Calu3 (cell line): ENCODE measurements around the gene NCK2. TPM values are rescaled to one million over a fixed set of nuclear protein-coding genes. Genes with fewer than 3 reads are reported as not detected.

ENCODE experiments used
- BruUV-seq: library from RNA; stranded (reverse); fragments of 400-500 nt; replicated peaks from 2 replicates; lab custom pipeline; 2021; lab: Mats Ljungman, UMichigan
- CTCF ChIA-PET: fragments of 300-600 bp; sonication (Branson Sonifier 250); formaldehyde crosslinking; loops from one replicate; lab custom pipeline; 2022; ENCODE audit warnings: antibody characterized with exemption; lab: Charles Lee
- DNase-seq: peaks from one replicate; pipeline ENCODE4 v3.0.0; 2022
- H3K27ac Mint-ChIP-seq: one replicate; pipeline ENCODE4 v1.8.0; 2022; ENCODE audit warnings: mixed read lengths; ENCODE audit not compliant: unreplicated experiment
- H3K27me3 Mint-ChIP-seq: one replicate; pipeline ENCODE4 v1.8.0; 2022; ENCODE audit warnings: mixed read lengths; ENCODE audit not compliant: unreplicated experiment
- H3K36me3 Mint-ChIP-seq: one replicate; pipeline ENCODE4 v1.8.0; 2022; ENCODE audit warnings: mild to moderate bottlenecking, moderate library complexity, mixed read lengths; ENCODE audit not compliant: insufficient read depth, unreplicated experiment
- H3K4me1 Mint-ChIP-seq: one replicate; pipeline ENCODE4 v1.8.0; 2022; ENCODE audit warnings: mild to moderate bottlenecking, low read depth, mixed read lengths; ENCODE audit not compliant: unreplicated experiment
- H3K4me3 Mint-ChIP-seq: one replicate; pipeline ENCODE4 v1.8.0; 2022; ENCODE audit warnings: mild to moderate bottlenecking, low read depth, moderate library complexity, mixed read lengths; ENCODE audit not compliant: unreplicated experiment
- H3K9me3 Mint-ChIP-seq: one replicate; pipeline ENCODE4 v1.8.0; 2022; ENCODE audit warnings: low read depth, mixed read lengths; ENCODE audit not compliant: unreplicated experiment
- intact Hi-C: fragments of 100-400 bp; cut with micrococcal nuclease; formaldehyde crosslinking; loops from one replicate; pipeline ENCODE4 v1.10.0; 2022; ENCODE audit not compliant: unreplicated experiment
- total RNA-seq: library from RNA; stranded (reverse); gene quantifications from 2 replicates; pipeline ENCODE4 v1.2.3, GENCODE V29; 2022
- TF ChIP-seq, protein P1 (sequence below): fragments of 200-600 bp; IDR thresholded peaks from one replicate; pipeline ENCODE4 v1.8.0; 2022; ENCODE audit warnings: antibody characterized with exemption; ENCODE audit not compliant: unreplicated experiment

The NCK2 gene
- total RNA-seq, 1 experiment from 2014 or later = 88.6 TPM

DNA sequence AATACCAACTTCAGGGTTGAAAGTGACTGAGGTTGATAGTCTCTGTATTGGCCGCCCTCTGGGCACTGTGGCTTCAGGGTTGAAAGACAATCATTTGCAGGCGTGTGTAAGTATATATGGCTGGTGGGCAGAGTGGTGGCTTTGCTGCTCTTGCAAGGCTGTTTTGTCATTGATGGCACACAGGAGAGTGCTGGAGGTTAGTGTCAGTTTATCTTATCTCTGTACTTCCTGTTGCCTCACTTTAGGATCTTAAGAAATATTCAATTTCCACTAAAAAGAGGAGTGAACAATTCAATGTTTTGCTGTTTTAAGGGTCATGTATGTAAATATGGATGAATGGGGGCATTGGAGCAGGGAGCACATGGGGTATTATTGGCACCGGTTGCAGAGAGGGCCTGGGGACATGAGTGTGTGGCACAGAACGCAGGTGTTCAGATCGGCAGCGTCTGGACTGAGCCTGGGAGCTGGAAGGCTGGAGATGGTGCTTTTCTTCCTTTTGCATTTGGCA is 51.5 kb downstream of the NCK2 start:
- CTCF ChIA-PET = no interaction called here
- peaks cover 19% of the 10 kb centered on the region for H3K4me1 Mint-ChIP-seq
- DNase-seq = no peak
- intact Hi-C loops = no loop called here
- no peak overlapping the region for H3K4me3 Mint-ChIP-seq
- BruUV-seq = no TSS peak
- no peaks in the 10 kb centered on the region for H3K9me3 Mint-ChIP-seq
- no peak overlapping the region for H3K27ac Mint-ChIP-seq
- no peaks in the 10 kb centered on the region for H3K27me3 Mint-ChIP-seq
- peaks cover 11% of the 10 kb centered on the region for H3K36me3 Mint-ChIP-seq
- TF ChIP-seq, protein P1, sequence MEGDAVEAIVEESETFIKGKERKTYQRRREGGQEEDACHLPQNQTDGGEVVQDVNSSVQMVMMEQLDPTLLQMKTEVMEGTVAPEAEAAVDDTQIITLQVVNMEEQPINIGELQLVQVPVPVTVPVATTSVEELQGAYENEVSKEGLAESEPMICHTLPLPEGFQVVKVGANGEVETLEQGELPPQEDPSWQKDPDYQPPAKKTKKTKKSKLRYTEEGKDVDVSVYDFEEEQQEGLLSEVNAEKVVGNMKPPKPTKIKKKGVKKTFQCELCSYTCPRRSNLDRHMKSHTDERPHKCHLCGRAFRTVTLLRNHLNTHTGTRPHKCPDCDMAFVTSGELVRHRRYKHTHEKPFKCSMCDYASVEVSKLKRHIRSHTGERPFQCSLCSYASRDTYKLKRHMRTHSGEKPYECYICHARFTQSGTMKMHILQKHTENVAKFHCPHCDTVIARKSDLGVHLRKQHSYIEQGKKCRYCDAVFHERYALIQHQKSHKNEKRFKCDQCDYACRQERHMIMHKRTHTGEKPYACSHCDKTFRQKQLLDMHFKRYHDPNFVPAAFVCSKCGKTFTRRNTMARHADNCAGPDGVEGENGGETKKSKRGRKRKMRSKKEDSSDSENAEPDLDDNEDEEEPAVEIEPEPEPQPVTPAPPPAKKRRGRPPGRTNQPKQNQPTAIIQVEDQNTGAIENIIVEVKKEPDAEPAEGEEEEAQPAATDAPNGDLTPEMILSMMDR = no peak

DNA sequence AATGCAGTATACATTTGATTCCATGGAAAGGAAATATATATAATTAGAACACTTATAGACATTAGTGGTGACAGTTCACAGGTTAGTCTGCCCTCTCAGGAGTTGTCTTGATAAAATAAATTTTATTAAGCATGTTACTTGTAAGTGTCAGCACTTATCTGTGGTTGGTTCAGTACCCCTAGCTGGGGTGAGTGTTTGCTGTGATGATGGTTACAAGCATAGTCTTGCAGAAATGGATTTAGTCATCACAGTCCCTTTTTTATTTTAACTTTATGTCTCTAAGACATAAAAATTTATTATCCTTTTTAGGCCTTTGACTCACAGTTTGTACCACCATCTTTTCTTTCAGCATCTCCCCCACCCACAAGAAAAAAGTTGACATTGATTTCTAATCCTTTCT is 52.1 kb downstream of the NCK2 start:
- H3K4me1 Mint-ChIP-seq = peaks cover 24% of the 10 kb centered on the region
- H3K9me3 Mint-ChIP-seq = no peaks in the 10 kb centered on the region
- TF ChIP-seq, protein P1 = no peak
- BruUV-seq = no TSS peak
- H3K27me3 Mint-ChIP-seq = no peaks in the 10 kb centered on the region
- H3K27ac Mint-ChIP-seq = no peak overlapping the region
- H3K4me3 Mint-ChIP-seq = no peak overlapping the region
- no peak for DNase-seq
- CTCF ChIA-PET = no interaction called here
- H3K36me3 Mint-ChIP-seq = peaks cover 7% of the 10 kb centered on the region
- intact Hi-C loops = no loop called here

DNA sequence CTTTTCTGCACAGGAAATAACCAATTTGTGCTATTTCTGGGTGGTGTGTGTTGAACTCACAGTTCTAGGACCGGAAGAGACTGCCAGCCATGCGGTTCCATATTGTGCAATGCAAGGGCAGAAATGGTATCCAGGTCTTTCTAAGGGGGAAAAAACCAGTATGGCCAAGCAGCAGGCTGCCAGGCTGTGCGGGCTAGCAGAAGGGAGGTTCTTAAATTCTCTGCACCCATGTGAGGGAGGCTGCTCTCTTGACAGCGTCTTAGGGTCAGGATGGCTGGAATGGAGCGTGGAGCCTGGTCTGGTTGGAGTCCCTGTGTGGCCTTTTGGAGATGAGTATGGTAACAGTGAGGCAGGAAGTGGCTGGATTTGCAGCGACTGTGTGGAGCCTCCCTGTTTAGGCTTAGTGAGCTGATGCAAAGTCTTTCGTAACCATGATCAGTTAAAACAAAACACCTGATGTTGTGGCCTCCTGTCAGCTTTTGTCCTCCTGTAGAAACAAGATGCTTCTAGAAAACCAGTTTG is 52.6 kb downstream of the NCK2 start:
- H3K9me3 Mint-ChIP-seq = no peaks in the 10 kb centered on the region
- H3K36me3 Mint-ChIP-seq = peaks cover 5% of the 10 kb centered on the region
- no peak overlapping the region for H3K27ac Mint-ChIP-seq
- no peak for DNase-seq
- no peaks in the 10 kb centered on the region for H3K27me3 Mint-ChIP-seq
- intact Hi-C loops = no loop called here
- CTCF ChIA-PET = no interaction called here
- TF ChIP-seq, protein P1 = no peak
- no peak overlapping the region for H3K4me3 Mint-ChIP-seq
- no TSS peak for BruUV-seq
- H3K4me1 Mint-ChIP-seq = peaks cover 30% of the 10 kb centered on the region

DNA sequence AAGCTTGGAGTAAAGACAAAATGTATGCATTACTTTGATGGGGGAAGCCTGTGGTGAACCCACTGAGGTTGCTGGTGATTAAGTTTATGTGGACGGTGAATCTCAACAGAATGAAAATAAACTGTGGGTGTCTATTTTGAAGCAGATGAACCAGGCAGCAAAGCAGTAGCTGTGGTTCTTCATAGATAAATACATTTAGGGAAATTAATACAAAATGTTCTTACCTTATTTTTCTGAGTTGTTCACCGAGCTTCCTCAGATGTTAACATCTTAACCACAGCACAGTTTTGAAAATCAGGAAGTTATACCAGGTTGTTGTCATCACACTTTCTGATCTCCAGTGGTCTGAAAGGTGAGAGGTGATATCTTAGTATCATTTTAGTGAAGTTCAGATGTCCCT is 53.9 kb downstream of the NCK2 start:
- no peak overlapping the region for H3K27ac Mint-ChIP-seq

More for the DNA sequence above, 53.9 kb downstream of the NCK2 start:
- TF ChIP-seq, protein P1 = no peak
- no peak for DNase-seq
- intact Hi-C loops = no loop called here
- Mint-ChIP-seq H3K27me3 (no peaks in the 10 kb centered on the region), H3K4me3 (no peak overlapping the region), H3K9me3 (no peaks in the 10 kb centered on the region), H3K36me3 (peaks cover 5% of the 10 kb centered on the region), H3K4me1 (peaks cover 33% of the 10 kb centered on the region)
- CTCF ChIA-PET = no interaction called here
- no TSS peak for BruUV-seq
